ENCODE measurements around the gene COPS6.

The COPS6 gene

GRCh38 chr7:100107890-100108289, 19.1 kb downstream of the COPS6 start:
- no peak for TF ChIP-seq CTCF (IDR thresholded peaks at IDR 0.05; ENCODE audit: insufficient read depth, low read length, missing control alignments)
- no peak overlapping the region for H3K4me3 ChIP-seq (ENCODE audit: low read depth, low read length)
- ChIA-PET CTCF (no interaction called here), POLR2A (no interaction called here)
- no peak for DNase-seq (ENCODE audit: low read depth, low spot score)

- TF ChIP-seq CTCF (IDR thresholded peaks at IDR 0.05; ENCODE audit: insufficient read depth, low read length, missing control alignments) = no peak
- no peak for DNase-seq (ENCODE audit: low read depth, low spot score)
- H3K4me3 ChIP-seq (ENCODE audit: low read depth, low read length) = no peak overlapping the region
- POLR2A ChIA-PET = interaction anchor here (0.6 kb wide), 1 partner anchor 17 kb away, joined by 3 read pairs; no protein-coding TSS in a partner anchor
- CTCF ChIA-PET = no interaction called here
These were observed 20.9 kb downstream of the COPS6 start for GRCh38 chr7:100109521-100110163.

GRCh38 chr7:100111156-100111555, 22.4 kb downstream of the COPS6 start:
- ChIA-PET CTCF (no interaction called here), POLR2A (no interaction called here)
- H3K4me3 ChIP-seq (ENCODE audit: low read depth, low read length) = no peak overlapping the region
- DNase-seq (ENCODE audit: low read depth, low spot score) = no peak
- no peak for TF ChIP-seq CTCF (IDR thresholded peaks at IDR 0.05; ENCODE audit: insufficient read depth, low read length, missing control alignments)

- ChIA-PET POLR2A (no interaction called here), CTCF (interaction anchor here (2.4 kb wide), 1 partner anchor 20 kb away, joined by 9 read pairs; no protein-coding TSS in a partner anchor)
- DNase-seq (ENCODE audit: low read depth, low spot score) = no peak
- H3K4me3 ChIP-seq (ENCODE audit: low read depth, low read length) = no peak overlapping the region
- no peak for TF ChIP-seq CTCF (IDR thresholded peaks at IDR 0.05; ENCODE audit: insufficient read depth, low read length, missing control alignments)
These were observed 23.1 kb downstream of the COPS6 start for GRCh38 chr7:100111914-100112313.

- TF ChIP-seq CTCF (IDR thresholded peaks at IDR 0.05; ENCODE audit: insufficient read depth, low read length, missing control alignments) = no peak
- no peak overlapping the region for H3K4me3 ChIP-seq (ENCODE audit: low read depth, low read length)
- no peak for DNase-seq (ENCODE audit: low read depth, low spot score)
- CTCF ChIA-PET = interaction anchor here (1.2 kb wide), 1 partner anchor 13 kb away, joined by 6 read pairs; no protein-coding TSS in a partner anchor
- POLR2A ChIA-PET = no interaction called here
These were observed 26.3 kb downstream of the COPS6 start for GRCh38 chr7:100115026-100115425.

GRCh38 chr7:100118388-100119071, 29.8 kb downstream of the COPS6 start:
- no peak for TF ChIP-seq CTCF (IDR thresholded peaks at IDR 0.05; ENCODE audit: insufficient read depth, low read length, missing control alignments)
- CTCF ChIA-PET = no interaction called here

More at GRCh38 chr7:100118388-100119071, 29.8 kb downstream of the COPS6 start:
- no peak for DNase-seq (ENCODE audit: low read depth, low spot score)
- peak overlapping the region; percentile 95 for H3K4me3 ChIP-seq (ENCODE audit: low read depth, low read length)
- POLR2A ChIA-PET = no interaction called here

Measured in AG04449 (cell line).